Stimulated activated CD4-positive, alpha-beta T cell treated with anti-CD3 and anti-CD28 coated beads, TNF-alpha, amount 100 ng/mL, for 1 hour (primary cell): ENCODE measurements around the gene SARS1.

Experiments used
- DNase-seq, 3 donors: peaks; one replicate each; pipeline ENCODE4 v3.0.0-alpha.2; 2020; ENCODE audit warnings: low read depth in 3 of 3, low spot score in 1 of 3

Gene SARS1

GRCh38 chr1:109249654-109250401 lies 36.1 kb downstream of the SARS1 start:
- DNase-seq: no peak

DNA sequence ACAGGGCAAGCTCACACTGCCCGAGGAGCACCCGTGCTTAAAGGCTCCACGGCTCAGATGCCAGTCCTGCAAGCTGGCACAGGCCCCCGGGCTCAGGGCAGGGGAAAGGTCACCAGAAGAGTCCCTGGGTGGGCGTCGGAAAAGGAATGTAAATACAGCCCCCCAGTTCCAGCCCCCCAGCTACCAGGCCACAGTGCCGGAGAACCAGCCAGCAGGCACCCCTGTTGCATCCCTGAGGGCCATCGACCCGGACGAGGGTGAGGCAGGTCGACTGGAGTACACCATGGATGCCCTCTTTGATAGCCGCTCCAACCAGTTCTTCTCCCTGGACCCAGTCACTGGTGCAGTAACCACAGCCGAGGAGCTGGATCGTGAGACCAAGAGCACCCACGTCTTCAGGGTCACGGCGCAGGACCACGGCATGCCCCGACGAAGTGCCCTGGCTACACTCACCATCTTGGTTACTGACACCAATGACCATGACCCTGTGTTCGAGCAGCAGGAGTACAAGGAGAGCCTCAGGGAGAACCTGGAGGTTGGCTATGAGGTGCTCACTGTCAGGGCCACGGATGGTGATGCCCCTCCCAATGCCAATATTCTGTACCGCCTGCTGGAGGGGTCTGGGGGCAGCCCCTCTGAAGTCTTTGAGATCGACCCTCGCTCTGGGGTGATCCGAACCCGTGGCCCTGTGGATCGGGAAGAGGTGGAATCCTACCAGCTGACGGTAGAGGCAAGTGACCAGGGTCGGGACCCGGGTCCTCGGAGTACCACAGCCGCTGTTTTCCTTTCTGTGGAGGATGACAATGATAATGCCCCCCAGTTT lies 36.9 kb downstream of the SARS1 start:
- DNase-seq: no peak

DNA sequence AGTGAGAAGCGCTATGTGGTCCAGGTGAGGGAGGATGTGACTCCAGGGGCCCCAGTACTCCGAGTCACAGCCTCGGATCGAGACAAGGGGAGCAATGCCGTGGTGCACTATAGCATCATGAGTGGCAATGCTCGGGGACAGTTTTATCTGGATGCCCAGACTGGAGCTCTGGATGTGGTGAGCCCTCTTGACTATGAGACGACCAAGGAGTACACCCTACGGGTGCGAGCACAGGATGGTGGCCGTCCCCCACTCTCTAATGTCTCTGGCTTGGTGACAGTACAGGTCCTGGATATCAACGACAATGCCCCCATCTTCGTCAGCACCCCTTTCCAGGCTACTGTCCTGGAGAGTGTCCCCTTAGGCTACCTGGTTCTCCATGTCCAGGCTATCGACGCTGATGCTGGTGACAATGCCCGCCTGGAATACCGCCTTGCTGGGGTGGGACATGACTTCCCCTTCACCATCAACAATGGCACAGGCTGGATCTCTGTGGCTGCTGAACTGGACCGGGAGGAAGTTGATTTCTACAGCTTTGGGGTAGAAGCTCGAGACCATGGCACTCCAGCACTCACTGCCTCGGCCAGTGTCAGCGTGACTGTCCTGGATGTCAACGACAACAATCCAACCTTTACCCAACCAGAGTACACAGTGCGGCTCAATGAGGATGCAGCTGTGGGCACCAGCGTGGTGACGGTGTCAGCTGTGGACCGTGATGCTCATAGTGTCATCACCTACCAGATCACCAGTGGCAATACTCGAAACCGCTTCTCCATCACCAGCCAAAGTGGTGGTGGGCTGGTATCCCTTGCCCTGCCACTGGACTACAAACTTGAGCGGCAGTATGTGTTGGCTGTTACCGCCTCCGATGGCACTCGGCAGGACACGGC lies 37.8 kb downstream of the SARS1 start:
- DNase-seq: no peak

DNA sequence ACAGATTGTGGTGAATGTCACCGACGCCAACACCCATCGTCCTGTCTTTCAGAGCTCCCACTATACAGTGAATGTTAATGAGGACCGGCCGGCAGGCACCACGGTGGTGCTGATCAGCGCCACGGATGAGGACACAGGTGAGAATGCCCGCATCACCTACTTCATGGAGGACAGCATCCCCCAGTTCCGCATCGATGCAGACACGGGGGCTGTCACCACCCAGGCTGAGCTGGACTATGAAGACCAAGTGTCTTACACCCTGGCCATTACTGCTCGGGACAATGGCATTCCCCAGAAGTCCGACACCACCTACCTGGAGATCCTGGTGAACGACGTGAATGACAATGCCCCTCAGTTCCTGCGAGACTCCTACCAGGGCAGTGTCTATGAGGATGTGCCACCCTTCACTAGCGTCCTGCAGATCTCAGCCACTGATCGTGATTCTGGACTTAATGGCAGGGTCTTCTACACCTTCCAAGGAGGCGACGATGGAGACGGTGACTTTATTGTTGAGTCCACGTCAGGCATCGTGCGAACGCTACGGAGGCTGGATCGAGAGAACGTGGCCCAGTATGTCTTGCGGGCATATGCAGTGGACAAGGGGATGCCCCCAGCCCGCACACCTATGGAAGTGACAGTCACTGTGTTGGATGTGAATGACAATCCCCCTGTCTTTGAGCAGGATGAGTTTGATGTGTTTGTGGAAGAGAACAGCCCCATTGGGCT lies 38.6 kb downstream of the SARS1 start:
- DNase-seq: no peak

- no peak for DNase-seq
Measured at GRCh38 chr1:109252893-109253802, 39.4 kb downstream of the SARS1 start.

- DNase-seq: no peak
Measured at GRCh38 chr1:109253803-109254620, 40.3 kb downstream of the SARS1 start.

- no peak for DNase-seq
Measured at GRCh38 chr1:109254621-109255096, 40.9 kb downstream of the SARS1 start.

DNA sequence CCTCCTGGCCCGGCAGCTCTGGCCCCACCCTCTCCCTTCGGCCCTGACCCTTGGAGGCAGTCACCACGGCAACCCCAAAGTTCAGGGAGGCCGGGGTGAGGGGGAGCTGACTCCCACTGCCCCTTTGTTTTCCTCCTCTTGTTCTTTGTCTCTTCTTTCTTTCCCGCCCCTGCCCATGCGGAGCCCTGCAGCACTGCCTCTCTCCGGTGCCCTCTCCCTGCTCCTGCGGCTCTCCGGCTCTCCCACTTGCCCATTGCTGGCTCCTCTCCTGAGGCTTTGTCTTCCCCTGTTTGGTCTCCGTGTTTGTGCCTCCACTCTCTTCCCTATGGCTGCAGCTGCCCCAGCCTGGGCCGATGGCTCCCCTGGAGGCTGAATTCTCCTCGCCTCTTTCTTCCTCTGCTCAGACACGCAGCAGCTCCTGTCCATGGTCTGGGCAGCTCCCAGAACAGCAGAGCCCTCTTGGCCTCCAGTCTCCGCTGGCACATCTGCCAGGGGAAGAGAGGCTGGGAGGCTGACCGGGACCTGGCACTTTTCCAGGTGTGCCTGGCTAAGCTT lies 41.5 kb downstream of the SARS1 start:
- no peak for DNase-seq

DNA sequence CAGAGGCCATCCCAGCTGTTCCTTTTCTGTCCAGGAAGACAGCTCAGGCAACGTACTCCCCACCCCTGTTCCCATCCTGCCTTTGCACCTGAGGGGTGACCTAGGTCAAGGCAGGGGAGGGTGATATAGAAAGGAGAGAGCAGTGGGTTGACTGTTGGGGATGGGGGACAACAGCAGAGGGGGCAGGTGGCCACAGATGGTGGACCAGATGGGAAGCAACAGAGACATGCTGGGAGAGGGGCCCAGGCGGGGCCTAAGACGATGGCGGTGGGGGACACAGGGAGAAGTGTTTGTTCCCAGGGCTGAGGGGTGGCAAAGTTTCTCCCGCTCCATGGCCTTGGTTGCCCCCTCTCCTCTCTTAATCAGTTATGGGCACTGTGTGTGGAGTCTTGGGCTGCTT lies 42.0 kb downstream of the SARS1 start:
- no peak for DNase-seq

DNA sequence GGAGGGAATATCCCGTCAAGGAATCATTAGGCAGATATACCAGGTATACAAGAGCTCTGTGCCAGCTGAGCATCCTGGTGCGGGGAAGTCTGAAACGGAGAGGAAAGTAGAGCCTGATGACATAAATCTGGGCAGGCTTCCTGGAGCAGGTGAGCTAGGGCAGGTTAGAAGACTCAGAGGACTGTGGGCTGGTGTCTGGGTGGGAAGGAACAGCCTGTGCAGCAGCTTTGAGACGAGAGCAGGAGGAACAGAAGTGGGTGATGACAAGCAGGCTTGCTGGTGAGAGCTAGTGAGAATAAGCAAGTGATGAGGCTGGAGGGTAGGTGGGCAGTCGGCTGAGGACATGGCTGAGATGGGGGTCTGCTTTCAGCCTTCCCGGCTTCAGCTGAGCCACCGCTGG lies 42.4 kb downstream of the SARS1 start:
- no peak for DNase-seq

- DNase-seq: no peak
Measured at GRCh38 chr1:109256971-109257681, 43.4 kb downstream of the SARS1 start.

GRCh38 chr1:109257682-109258421 lies 44.1 kb downstream of the SARS1 start:
- DNase-seq: no peak

GRCh38 chr1:109258481-109259466 lies 45.1 kb downstream of the SARS1 start:
- DNase-seq: no peak

DNA sequence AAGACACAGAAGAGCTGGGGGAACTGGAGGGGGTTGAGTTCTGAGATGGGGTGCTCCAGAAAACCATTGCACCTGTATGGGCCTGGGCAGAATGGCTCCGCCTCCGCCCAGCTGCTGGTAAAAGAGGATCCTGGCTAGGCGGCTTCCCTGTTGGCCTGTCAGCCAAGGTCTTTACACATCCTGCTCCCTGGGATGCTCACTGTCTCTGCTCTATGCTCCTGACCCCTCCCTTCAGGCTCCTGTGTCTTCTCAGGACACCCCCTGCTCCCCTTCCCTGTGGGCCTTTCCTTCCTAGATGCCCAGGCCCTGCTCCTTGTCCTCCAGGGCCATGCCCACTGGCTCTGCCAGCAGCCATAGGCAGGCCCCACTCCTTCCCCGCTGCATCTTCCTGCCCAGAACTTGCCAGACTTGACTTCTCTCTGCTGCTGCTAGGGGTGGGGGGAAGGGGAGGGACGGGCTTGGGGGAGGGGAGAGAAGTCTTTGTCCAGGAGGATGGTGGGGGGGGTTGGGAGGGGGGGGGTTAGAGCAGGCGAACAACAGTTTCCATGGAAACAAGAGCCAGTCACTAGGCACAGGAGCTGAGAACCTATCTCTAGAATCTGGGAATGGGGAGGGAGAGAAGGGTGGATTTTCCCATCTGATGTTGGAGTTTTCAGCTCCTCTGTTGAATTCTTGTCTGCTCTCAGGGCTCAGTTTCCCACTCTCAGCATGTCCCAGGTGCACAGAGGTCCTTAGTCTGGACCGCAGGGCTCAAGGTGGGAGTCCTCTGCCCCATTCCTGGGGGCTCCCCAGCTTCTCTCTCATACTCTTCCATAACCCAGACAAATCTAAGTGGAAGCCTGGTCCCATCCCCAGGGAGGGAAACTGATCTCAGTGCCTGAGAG lies 46.2 kb downstream of the SARS1 start:
- no peak for DNase-seq

- DNase-seq: no peak
Measured at GRCh38 chr1:109261006-109261405, 47.3 kb downstream of the SARS1 start.
